ENCODE results near the gene EML4. TPM values are rescaled to one million over a fixed set of nuclear protein-coding genes. Genes with fewer than 3 reads are reported as not detected.

The EML4 gene
- polyA plus RNA-seq, 1 experiment = 81.0 TPM

DNA sequence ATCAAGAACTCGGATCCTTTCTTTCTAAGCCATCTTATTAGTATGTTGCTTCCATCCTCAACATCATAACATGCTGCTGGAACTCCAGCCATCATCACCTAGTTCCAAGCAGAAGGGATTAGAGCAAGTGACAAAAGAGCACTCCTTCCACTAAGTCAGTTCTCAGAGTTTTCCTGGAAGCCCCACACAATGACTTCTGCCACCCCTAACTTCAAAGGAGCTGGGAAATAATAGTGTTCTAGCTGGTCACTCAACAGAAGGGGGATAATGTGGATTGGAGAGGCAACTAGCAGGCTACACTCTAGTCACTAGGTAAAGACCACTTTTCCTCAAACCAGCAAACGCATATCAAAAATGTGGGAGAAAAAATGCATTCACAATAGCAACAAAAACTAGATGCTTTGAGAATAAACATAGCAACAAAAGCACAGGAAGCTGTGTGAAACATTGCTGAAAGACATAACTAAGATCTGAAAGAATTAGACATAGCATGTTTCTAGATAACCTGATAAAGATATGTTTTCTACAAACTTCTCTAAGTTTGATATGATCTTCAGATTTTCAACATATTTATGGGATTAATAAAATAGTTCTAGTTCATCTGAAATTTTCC lies 152.4 kb downstream of the EML4 start:
- no peak for DNase-seq (ENCODE audit: low read depth, low spot score)
- TF ChIP-seq CTCF (IDR thresholded peaks at IDR 0.05; ENCODE audit: low read depth, low read length) = no peak
- H3K4me3 ChIP-seq (ENCODE audit: low read depth, low read length) = no peak overlapping the region
- no peaks in the 10 kb centered on the region for H3K27me3 ChIP-seq (ENCODE audit: control insufficient read depth, insufficient read depth, low read length)
- ChIA-PET POLR2A (interaction anchor here (0.6 kb wide), 1 partner anchor 49 kb away, joined by 5 read pairs; no protein-coding TSS in a partner anchor), CTCF (interaction anchor here (1.3 kb wide), 1 partner anchor 226 kb away, joined by 5 read pairs; no protein-coding TSS in a partner anchor)
- H3K9me3 ChIP-seq (ENCODE audit: control insufficient read depth, insufficient read depth, low read length) = no peaks in the 10 kb centered on the region
- H3K27ac ChIP-seq (ENCODE audit: low read depth, low read length) = no peak overlapping the region

DNA sequence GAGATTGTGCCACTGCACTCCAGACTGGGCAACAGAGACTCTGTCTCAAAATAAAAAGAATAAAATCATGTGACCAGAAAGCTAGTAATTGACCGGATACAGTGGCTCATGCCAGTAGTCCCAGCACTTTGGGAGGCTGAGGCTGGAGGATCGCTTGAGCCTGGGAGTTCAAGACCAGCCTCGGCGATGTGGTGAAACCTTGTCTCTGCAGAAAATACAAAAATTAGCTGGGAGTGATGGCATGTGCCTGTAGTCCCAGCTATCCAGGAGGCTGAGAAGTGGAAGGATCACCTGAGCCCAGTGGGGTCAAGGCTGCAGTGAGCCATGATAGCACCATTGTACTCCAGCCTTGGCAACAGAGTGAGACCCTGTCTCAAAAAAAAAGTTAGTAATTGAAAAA lies 155.1 kb downstream of the EML4 start:
- ChIA-PET CTCF (no interaction called here), POLR2A (no interaction called here)
- H3K4me3 ChIP-seq (ENCODE audit: low read depth, low read length) = no peak overlapping the region
- H3K27me3 ChIP-seq (ENCODE audit: control insufficient read depth, insufficient read depth, low read length) = no peaks in the 10 kb centered on the region
- no peaks in the 10 kb centered on the region for H3K9me3 ChIP-seq (ENCODE audit: control insufficient read depth, insufficient read depth, low read length)
- no peak for DNase-seq (ENCODE audit: low read depth, low spot score)
- no peak for TF ChIP-seq CTCF (IDR thresholded peaks at IDR 0.05; ENCODE audit: low read depth, low read length)
- H3K27ac ChIP-seq (ENCODE audit: low read depth, low read length) = no peak overlapping the region

- no peak for DNase-seq (ENCODE audit: low read depth, low spot score)
- Histone ChIP-seq H3K27me3 (ENCODE audit: control insufficient read depth, insufficient read depth, low read length) (no peaks in the 10 kb centered on the region), H3K9me3 (ENCODE audit: control insufficient read depth, insufficient read depth, low read length) (no peaks in the 10 kb centered on the region), H3K27ac (ENCODE audit: low read depth, low read length) (no peak overlapping the region), H3K4me3 (ENCODE audit: low read depth, low read length) (no peak overlapping the region)
- no peak for TF ChIP-seq CTCF (IDR thresholded peaks at IDR 0.05; ENCODE audit: low read depth, low read length)
- ChIA-PET CTCF (interaction anchor here (0.6 to 5.3 kb wide), 2 partner anchors 118 to 228 kb away, joined by 3 to 105 read pairs; no protein-coding TSS in a partner anchor), POLR2A (no interaction called here)
These were observed 155.8 kb downstream of the EML4 start for GRCh38 chr2:42324949-42325348.

GRCh38 chr2:42325609-42326008 lies 156.5 kb downstream of the EML4 start:
- Histone ChIP-seq H3K27ac (ENCODE audit: low read depth, low read length) (no peak overlapping the region), H3K9me3 (ENCODE audit: control insufficient read depth, insufficient read depth, low read length) (no peaks in the 10 kb centered on the region), H3K4me3 (ENCODE audit: low read depth, low read length) (no peak overlapping the region), H3K27me3 (ENCODE audit: control insufficient read depth, insufficient read depth, low read length) (no peaks in the 10 kb centered on the region)
- TF ChIP-seq CTCF (IDR thresholded peaks at IDR 0.05; ENCODE audit: low read depth, low read length) = no peak
- DNase-seq (ENCODE audit: low read depth, low spot score) = no peak
- CTCF ChIA-PET = interaction anchor here (0.6 to 5.3 kb wide), 2 partner anchors 118 to 229 kb away, joined by 3 to 105 read pairs; no protein-coding TSS in a partner anchor
- POLR2A ChIA-PET = no interaction called here

- Histone ChIP-seq H3K27ac (ENCODE audit: low read depth, low read length) (no peak overlapping the region), H3K9me3 (ENCODE audit: control insufficient read depth, insufficient read depth, low read length) (no peaks in the 10 kb centered on the region), H3K4me3 (ENCODE audit: low read depth, low read length) (no peak overlapping the region), H3K27me3 (ENCODE audit: control insufficient read depth, insufficient read depth, low read length) (no peaks in the 10 kb centered on the region)
- TF ChIP-seq CTCF (IDR thresholded peaks at IDR 0.05; ENCODE audit: low read depth, low read length) = no peak
- DNase-seq (ENCODE audit: low read depth, low spot score) = no peak
- ChIA-PET CTCF (interaction anchor here (2.9 to 5.3 kb wide), 3 partner anchors 231 to 240 kb away, joined by 17 to 105 read pairs (median 22); no protein-coding TSS in a partner anchor), POLR2A (no interaction called here)
These were observed 158.0 kb downstream of the EML4 start for GRCh38 chr2:42327125-42327524.
